GM19395 (cell line): ENCODE data around the gene DNAH1.

Experiments
- ATAC-seq: cut with Tn5 transposase; IDR thresholded peaks from one replicate; pipeline ENCODE4 v1.9.1; 2021; ENCODE audit warnings: mild to moderate bottlenecking, moderate library complexity; ENCODE audit not compliant: unreplicated experiment

Gene DNAH1

DNA sequence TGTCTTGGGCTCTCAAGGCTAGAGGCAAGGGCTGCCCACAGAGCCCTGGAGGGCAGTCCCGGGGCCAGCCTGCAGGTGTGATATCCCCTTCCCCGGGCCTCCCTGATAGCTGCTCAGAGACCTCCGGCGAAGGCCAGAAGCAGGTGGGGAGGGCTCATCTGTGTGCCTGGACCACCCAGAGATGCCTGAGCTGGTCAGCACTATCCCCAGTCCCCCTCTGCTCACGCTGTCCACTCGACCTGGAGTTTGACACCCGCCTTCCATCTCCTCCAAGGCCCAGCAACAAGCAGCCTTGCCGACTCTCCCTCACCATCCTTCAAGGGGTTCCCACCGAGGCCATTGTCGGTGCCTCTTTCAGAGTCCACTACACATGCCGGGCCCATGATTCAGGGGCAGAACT lies 39.4 kb downstream of the DNAH1 start:
- no peak for ATAC-seq

DNA sequence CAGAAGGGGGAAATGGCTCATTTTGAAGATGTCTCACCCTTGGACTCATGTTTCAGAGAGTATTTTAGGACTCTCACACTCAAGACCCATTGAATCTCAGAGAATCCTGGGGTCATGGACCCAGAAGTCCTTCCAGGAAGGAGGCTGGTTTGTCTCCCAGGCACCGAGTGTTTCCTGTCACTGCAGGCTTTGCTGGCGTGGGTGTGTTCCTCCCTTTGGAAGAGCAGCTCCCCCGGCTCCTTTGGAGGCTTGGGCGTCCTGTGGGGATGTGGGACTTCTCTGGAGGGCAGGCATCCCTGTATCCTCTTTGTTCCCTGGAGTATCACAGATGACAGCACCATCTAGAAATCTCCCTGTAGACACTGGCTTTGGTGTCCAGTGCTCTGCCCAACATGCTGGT lies 40.0 kb downstream of the DNAH1 start:
- ATAC-seq = no peak

DNA sequence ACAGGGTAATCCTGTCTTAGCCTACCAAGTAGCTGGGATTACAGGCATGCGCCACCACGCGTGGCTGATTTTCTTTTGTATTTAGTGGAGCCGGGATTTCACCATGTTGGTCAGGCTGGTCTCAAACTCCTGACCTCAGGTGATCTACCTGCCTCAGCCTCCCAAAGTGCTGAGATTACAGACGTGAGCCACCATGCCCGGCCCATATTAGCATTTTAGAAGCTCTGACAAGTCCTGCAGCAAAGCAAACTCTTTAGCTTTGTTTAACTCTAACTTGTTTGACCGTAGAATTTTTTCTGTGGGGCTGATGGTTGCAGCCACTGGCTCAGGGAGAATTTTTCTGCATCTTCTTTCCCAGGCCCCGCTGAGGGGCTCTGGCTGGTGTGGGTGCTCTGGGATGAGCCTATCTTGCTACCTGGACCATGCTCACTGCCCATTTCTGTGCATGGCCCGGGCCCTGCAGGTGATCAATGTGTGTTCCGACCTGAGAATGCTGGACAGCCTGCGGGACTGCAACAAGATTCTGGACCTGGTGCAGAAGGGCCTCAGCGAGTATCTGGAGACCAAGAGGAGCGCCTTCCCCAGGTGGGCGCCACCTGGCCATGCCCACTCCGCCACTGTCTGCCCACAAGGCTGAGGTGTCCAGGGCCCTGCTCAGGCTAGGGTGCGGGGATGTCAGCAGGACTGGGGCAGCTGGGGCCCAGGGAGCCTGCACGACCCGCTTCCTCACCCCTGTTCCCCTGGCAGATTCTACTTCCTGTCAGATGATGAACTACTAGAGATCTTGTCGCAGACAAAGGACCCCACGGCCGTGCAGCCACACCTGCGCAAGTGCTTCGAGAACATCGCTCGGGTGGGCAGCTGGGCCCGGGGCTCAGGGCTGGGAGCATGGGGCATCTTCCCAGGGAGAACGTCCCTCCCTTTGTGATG lies 41.3 kb downstream of the DNAH1 start:
- ATAC-seq = no peak

DNA sequence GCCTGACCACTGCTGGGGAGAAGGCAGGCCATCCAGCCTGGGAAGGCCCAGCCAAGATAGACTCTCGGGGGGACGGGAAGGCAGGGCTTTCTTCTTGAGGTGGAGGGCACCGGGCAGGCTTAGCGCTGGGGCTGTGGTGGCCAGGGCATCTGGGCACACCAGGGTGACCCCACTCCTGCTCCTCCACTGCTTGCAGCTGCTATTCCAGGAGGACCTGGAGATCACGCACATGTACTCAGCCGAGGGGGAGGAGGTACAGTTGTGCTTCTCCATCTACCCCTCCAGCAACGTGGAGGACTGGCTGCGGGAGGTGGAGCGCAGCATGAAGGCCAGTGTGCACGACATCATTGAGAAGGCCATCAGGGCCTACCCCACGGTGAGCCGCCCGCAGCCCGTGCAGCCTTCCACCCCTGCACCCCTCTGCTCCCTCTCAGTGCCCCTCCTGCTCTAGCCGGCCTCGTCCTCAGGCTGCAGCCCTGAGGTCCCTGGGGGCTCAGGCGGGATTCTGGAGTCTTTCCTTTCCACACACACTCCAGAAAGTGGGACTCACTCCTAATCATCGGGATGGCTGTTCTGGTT lies 42.3 kb downstream of the DNAH1 start:
- ATAC-seq = no peak

DNA sequence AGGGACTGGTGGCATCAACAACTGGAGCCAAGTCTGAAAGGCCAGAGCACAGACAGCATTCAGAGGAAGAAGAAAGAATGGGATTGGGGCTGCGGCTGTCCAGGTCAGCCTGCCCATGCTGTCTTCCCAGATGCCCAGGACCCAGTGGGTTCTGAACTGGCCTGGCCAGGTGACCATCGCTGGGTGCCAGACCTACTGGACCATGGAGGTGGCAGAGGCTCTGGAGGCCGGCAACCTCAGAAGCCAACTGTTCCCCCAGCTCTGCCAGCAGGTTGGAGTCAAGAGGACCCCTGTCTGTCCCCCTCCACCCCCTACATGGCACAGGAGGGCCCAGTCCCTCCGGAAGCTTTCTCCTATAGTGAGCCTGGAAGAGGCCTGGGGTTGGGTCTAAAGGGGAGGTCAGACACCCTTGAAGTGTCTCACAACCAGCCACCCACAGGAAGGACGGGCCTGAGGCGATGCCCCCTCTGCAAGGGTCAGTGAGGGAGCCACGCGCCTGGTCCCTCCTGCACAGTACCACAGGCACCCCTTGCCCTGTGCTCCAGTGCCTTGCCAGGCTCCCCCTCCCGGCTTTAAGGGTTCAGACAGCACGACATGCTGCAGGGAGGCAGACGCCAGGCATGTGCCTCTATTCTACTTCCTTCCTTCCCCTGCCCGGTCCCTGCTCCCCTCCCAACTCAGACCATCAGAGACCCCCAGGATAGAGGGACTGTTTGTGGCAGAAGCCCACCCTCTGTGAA lies 43.2 kb downstream of the DNAH1 start:
- no peak for ATAC-seq

DNA sequence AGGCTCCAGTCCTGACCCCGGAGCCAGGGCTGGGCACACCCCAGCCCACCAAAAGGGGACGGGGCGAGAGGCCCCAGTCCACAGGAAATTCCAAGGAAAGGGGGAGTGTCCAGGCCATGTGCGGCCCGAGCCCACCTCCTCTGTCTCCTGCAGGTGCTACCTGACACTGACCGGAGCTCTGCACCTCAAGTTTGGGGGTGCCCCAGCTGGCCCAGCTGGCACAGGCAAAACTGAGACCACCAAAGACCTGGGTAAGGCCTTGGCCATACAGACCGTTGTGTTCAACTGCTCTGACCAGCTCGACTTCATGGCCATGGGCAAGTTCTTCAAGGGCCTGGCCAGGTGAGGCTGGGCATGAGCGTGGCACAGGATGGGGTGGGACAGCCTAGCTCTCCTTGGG lies 44.9 kb downstream of the DNAH1 start:
- ATAC-seq = no peak

DNA sequence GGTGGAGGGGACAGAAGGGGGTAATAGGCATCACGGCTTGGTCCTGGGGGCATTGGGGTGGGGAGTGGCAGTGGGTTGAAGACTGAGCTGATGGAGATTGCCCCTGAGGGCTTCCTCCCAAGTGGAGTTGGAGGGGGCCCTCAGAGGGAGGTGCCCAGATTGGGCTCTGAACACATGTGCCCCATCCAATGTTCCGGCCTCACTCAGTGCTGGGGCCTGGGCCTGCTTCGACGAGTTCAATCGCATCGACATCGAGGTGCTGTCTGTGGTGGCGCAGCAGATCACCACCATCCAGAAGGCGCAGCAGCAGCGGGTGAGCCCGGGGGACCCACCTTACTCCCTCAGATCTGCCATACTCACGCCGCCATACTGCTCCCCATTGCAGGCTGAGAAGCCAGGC lies 45.3 kb downstream of the DNAH1 start:
- no peak for ATAC-seq

DNA sequence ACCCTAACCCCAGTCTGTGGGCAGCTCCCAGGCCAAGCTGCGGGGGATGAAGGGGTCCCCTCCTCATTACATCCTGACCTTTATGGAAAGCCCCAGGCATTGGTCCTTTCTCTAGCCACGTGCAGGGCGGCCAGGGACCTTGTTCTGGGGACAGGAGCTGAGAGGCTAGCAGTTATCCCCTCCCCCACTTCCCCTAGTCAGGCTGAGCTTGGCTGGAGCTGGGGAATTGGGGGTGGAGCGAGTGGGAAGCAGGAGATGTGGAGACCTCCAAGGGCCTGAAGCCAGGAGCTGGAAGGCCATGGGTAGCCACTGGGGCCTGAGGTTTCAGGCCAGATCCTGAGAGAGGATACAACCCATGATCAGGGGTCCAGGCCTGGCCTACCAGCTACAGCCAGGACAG lies 45.8 kb downstream of the DNAH1 start:
- ATAC-seq = no peak

DNA sequence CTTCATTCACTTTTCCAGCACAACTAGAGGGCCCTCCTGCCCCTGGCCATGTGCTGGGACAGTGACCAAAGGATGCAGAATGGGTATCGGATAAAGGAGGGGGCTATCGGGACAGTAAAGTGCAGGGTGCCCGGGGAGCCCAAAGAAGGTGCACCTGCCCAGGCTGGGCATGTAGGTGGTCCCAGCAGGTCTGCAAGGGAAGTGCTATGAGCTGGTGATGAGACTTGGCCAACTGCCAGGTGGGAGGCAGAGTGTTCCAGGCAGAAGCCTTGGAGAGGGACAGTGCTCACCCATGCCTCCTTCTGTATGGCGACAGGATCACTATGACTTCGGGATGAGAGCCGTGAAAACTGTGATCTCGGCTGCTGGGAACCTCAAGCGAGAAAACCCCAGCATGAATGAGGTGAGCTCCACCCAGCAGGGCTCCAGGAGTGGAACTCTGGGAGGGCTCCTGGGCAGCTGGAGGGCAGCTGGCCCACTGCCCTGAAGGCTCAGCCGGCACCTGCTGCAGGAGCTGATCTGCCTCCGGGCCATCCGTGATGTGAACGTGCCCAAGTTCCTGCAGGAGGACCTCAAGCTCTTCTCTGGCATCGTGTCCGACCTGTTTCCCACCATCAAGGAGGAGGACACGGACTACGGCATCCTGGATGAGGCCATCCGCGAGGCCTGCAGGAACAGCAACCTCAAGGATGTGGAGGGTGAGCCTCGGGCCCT lies 48.4 kb downstream of the DNAH1 start:
- no peak for ATAC-seq

DNA sequence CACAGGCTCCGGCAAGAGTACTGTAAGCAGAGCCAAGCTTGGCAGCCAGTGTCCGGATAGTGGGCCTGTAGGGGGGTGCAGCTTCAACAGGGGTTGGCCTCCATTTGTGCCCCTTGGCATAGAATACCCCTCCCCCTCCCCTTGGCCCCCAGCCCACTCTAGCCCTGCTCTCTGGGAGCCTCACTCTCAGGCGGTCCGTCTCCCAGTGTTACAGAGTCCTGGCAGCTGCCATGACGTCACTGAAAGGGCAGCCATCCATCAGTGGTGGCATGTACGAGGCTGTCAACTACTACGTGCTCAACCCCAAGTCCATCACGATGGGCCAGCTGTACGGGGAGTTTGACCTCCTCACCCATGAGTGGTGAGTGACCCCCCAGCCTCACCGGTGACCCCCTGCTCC lies 50.4 kb downstream of the DNAH1 start:
- no peak for ATAC-seq

DNA sequence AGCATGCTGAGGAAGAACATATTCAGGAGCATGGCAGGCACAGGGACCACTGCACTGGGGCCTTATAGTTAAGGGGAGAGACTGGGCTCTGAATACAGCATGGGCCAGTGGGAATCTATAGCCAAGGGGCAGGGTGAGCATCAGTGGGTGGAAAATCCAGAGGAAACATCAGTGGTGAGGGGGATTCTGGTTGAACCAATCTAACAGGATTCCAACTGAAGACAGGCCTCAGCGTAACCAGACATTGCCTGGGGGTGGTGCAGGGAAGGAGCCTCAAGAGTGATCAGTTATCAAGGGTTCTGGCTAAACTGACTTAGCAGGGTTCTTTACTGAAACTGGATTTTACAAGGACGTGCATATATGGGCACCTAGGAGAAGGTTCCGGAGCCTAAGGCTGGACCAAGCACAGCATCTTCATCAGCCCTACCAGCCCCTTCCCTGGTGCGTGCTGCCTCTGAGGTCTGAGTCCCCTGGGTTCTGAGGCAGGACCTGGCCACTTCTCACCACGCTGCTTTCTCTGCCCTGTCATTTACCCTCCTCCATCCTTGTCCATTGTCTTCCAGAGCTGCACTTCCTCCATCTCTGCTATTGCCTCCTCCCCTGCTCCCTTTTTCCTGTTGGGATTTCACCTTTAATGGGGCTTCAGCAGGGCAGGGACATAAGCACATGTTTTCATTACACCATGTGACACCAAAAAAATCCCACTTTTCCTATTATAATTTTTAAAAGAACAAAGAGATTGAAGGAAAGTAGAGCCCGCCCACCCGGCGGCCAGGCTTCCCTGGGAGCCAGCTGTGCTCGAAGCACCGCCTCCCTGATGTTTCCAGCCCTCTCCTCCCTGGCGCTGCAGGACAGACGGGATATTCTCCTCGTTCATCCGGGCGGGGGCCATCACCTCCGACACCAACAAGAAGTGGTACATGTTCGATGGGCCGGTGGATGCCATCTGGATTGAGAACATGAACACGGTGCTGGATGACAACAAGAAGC lies 52.1 kb downstream of the DNAH1 start:
- no peak for ATAC-seq

DNA sequence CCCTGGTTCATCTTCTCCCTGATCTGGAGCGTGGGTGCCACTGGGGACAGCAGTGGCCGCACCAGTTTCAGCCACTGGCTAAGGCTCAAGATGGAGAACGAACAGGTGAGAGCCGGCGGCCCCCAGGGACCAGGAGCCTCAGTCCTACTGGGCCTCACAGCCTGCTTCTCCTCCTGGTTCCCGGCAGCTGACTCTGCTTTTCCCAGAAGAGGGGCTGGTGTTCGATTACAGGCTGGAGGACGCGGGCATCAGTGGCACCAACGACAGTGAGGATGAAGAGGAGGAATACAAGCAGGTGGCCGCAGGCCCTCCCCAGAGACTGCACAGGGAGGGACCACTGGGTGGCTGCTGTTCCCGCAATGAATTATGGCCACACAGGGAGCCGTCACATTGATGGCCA lies 54.4 kb downstream of the DNAH1 start:
- no peak for ATAC-seq

DNA sequence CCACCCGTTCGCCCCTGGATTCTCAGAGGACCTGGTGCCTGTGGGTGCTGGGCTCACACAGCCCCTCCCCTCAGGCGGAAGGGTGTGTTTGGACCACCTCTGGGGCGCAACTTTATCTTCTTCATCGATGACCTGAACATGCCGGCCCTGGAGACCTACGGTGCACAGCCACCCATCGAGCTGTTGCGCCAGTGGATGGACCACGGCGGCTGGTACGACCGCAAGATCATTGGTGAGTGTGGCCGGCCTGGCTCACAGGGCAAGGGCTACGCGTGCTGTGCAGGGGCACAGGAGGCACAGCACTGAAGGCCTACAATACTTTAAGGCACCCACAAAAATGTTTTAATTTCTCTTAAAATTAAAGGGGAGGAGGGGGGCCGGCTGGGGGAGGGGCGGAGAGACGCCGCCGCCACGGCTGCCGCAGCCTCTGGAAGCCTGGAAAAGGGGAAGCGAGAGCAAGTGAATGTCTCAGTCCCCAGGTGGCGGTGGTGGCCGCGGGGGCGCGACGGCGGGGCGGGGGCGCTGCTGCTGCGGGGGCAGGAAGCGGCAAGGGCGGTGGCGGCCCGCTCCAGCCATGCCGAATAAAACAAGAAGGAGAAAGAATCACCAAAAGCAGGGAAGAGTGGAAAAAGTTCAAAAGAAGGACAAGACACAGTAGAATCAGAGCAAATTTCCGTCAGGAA lies 56.8 kb downstream of the DNAH1 start:
- no peak for ATAC-seq

DNA sequence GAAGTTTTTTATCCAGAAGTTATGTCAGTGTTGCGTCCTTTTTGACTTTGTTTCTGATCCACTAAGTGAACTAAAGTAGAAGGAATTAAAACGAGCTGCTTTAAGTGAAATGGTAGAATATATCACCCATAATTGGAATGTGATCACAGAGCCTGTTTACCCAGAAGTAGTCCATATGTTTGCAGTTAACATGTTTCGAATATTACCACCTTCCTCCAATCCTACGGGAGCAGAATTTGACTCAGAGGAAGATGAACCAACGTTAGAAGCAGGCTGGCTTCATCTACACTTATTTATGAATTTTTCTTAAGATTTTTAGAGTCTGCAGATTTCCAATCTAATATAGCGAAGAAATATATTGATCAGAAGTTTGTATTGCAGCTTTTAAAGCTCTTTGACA lies 57.6 kb downstream of the DNAH1 start:
- no peak for ATAC-seq

DNA sequence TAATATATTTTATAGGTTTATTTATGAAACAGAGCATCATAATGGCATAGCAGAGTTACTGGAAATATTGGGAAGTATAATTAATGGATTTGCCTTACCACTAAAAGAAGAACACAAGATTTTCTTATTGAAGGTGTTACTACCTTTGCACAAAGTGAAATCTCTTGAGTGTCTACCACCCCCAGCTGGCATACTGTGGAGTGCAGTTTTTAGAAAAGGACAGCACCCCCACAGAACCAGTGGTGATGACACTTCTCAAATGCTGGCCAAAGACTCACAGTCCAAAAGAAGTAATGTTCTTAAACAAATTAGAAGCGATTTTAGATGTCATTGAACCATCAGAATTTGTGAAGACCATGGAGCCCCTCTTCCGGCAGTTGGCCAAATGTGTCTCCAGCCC lies 58.1 kb downstream of the DNAH1 start:
- no peak for ATAC-seq

DNA sequence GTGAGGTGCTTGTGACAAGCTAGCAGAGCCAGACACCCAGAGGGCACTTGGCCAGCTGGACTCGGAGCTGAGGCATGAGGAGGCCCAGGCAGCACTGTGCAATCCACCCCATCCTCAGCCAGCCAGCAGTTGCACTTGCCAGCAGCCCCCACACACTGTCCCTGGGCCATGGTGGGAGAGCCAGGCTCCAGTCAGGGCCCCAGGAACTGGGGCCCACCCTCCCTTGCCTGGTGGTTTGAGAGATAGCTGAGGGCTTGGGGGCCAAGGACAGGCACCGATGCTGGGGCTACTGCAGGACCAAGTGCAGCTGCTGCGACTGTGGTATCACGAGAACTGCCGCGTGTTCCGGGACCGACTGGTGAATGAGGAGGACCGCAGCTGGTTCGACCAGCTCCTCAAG lies 63.5 kb downstream of the DNAH1 start:
- ATAC-seq = no peak

DNA sequence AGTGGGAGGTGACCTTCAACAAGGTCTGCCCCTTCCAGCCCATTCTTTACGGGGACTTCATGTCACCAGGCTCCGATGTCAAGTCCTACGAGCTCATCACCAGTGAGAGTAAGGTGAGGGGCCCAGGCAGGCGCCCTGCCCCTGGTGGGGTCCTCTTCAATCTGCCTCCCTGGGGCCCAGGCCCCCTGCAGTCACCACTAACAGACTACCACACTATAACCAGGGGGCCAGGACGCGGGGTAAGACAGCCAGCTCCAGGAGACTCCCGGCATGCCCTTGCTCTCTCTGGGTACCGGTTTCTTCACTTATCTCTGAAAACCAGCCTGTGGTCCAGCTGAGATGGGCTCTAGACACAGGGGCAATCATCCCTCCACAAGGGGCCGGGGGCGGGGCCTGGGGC lies 63.9 kb downstream of the DNAH1 start:
- ATAC-seq = no peak

DNA sequence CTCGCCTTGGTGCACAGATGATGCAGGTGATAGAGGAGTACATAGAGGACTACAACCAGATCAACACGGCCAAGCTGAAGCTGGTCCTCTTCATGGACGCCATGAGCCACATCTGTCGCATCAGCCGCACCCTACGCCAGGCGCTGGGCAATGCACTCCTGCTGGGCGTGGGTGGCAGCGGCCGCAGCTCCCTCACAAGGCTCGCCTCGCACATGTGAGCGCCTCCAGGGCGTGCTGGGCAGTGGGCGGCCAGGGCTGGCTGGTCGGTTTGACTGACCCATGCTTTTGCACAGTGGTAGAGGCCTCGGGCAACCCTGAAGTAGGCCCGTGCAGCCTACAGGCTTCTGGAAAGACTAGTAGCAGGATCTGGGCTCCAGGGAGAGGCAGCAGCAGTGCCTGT lies 65.5 kb downstream of the DNAH1 start:
- no peak for ATAC-seq

DNA sequence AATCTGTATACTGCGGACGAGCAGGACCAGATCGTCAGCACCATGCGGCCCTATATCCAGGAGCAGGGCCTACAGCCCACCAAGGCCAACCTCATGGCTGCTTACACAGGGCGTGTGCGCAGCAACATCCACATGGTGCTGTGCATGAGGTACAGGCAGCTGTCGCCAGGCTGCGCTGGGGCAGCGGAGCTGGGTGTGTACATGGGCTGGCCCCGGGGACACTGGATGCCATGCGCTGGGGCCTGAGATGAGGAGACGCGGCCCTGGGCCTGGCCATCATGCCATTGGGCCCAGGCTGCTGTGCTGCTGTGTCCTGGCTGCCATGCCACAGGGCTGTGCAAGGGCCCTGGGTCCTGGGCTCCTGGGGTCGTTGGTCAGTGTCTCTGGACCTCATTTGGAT lies 67.3 kb downstream of the DNAH1 start:
- no peak for ATAC-seq
